IPS-NIHi7 (cell line): Measurements from ENCODE around the gene CELF3.
A peak's percentile ranks its signal among the peaks of the same experiment; 100 is the strongest.
"Not testable (repeated sequence)": the region's sequence is repeated elsewhere in the genome, so short reads cannot be mapped to it uniquely, and the experiment has no call there.

Experiments used
- DNase-seq: peaks from one replicate; pipeline ENCODE4 v3.0.0; 2012; ENCODE audit warnings: mixed read lengths; ENCODE audit errors: extremely low spot score

The CELF3 gene

DNA sequence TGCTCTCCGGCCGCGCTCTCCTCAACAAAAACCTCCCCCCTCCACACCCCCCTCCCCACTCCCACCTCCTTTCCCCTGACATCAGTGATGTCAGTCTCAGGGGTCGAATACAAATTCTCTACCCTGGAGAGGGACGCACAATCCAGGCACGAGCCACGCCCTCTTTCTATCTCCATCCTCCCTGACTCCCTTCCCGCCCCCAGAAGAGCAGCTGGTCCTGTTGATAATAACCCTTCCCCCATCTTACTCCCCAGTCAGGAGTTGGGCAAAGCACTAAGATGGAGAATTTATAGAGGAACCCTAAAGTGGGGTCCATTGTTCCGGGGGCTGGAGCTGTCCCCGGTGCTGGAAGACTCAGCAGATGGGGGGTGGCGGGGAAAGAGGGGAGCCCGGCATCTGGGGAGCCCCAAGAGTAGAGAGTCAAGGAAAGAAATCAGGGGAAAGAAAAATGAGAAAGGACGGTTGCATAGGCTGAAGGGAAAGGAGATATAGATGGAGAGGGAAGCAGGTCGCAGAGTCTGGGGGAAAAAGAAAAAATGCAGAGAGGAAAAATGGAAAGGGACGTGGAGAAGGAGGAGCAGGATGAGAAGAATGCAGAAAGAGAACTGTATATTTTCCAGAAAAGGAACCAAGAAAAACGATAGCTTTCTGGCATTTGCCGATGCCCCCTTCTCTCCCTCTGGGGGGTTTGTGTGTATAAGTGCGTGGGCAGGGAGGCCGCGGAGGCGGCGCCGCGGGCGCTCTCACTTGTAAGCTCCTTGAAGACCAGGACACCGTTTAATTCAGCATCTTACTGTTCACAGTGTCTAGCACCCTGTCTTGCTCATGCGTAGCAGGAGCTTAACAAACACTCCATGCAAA, at the start of gene CELF3:
CELF3 (minus strand) TSS at position 33 of the 861 bp plus-strand sequence. CDS start 783 bp downstream, outside the sequence.
- DNase-seq: peak; percentile 74

GRCh38 chr1:151763990-151764389, 47.4 kb upstream of the CELF3 start:
- no peak for DNase-seq

DNA sequence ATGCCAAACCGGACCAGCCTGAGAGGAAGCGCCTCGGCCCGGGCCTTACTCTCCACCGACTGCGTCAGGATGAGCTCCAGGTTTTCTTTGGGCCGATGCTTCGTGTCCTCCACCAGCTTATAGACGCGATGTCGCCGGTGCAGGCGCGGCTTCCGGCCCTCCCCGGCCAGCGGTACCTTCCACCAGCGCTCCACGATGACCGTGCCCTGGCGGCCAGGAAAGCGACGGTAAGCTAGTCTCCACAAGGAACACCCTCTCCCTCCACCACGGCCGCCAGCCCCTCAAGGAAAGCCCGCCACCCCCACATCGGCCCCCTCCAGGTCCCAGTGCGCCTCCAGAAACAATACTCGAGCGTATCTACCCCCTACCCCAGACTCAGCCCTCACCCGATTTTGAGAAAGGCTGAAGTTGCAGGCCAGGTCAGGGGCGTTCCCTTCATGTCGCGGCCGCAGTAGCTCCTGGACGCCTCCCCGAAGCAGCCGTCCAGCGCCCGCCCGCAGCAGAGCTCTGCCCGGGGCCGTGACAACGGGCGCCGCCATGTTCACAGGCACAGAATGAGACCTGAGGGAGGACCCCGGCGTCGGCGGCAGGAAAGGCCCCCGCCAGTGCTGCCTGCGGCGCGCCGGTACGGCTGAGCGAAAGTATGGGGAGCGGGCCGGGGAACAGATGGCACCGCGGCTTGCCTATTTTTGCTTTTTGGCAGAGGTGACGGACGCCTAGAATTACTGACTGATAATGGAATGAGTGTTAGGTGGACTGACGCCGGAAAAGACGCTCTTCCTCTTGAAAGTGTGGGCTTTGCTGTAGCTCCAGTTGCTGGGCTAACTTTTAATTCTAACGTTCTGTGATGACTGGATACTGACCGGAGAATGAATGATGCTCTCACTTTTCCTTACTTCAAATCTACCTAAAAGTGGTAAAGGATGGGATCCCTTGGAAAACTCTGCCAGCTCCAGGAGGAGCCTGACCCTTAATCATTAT, 46.6 kb upstream of the CELF3 start, which contains the start of gene MRPL9:
MRPL9 (minus strand) TSS at position 556 of the 981 bp plus-strand sequence; CDS start at position 539, 17 bp downstream.
- peak; percentile 97 for DNase-seq

DNA sequence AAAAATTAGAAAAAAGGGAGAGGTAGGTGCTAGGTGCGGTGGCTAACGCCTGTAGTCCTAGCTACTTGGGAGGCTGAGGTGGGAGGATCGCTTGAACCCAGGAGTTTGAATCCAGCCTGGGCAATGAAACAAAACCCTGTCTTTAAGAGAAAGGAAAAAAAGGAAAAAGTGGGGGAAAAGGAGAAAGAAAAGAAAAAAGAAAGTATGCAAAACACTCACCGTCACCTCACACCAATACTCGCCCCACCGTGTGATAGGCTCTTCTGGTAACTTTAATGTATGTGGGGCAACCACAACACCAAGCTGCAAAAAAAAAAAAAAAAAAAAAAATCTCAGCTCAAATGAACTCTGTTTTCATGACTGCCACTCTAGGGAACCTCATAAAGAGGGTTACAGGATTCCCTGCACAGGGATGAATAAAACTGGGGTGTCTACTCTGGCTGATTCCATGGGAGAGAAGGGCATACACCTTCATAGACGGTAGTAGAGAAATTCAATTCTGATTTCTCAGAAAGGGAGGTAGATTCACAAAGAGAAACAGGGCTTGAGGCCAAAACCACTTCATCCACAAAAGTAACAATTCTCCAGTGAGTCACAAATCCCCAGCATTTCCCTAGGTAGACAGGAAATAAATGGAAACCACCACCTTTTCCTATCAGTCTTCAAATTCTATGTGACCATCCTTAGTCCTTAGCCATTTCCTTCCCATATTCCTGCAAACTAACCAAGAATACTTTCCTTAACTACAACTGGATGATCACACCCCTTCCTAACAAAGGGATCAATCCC, 44.2 kb upstream of the CELF3 start:
- DNase-seq: no peak

GRCh38 chr1:151759241-151759640, 42.6 kb upstream of the CELF3 start:
- DNase-seq: no peak

- DNase-seq: no peak
These were observed 39.7 kb upstream of the CELF3 start for GRCh38 chr1:151756291-151756690.

DNA sequence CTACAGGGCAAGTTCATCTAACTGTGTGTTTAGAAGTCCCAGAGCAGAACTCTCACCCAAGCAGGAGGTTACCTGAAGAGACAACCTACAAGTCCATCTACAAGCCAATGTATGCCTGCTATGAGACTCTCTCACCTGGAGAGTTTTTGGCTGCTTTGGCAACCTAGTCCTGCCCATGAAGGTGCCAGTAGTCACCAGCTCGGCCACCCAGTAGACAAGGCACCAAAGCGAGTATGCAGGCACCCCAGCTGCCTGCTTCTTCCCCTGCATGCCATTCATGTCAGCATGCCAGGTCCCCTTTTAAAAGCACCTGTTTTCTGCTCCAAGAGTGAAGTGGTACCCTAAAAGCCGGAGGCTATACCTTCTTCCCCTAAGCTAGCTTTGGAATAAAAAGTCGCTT, 24.9 kb upstream of the CELF3 start:
- DNase-seq: no peak

- DNase-seq: peak; percentile 32
These were observed 23.2 kb upstream of the CELF3 start for GRCh38 chr1:151739590-151740355.

- DNase-seq: no peak
These were observed 20.9 kb upstream of the CELF3 start for GRCh38 chr1:151737479-151737878.

- no peak for DNase-seq
These were observed 20.4 kb upstream of the CELF3 start for GRCh38 chr1:151737026-151737425.

- DNase-seq: not testable (repeated sequence)
These were observed 17.4 kb upstream of the CELF3 start for GRCh38 chr1:151733995-151734394.

DNA sequence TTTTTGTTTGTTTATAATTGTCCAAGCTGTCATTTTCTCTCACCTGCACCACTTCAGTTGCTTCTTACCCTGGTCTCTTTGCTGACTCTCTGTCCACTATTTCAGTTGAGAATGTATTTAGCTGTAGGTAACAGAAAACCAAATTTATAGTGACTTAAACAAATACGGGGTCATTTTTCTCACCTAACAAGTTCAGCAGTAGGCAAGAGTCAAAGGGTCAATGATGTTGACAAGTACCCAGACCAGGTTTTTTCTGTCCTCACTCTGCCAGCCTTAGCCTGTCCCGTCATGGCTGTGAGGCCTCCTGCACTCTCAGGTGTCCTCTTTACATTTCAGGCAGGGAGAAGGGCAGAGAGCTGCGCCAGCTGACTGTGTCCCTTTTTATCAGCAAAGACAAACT, 16.5 kb upstream of the CELF3 start:
- DNase-seq: no peak

GRCh38 chr1:151729966-151730291, 13.3 kb upstream of the CELF3 start:
- no peak for DNase-seq

DNA sequence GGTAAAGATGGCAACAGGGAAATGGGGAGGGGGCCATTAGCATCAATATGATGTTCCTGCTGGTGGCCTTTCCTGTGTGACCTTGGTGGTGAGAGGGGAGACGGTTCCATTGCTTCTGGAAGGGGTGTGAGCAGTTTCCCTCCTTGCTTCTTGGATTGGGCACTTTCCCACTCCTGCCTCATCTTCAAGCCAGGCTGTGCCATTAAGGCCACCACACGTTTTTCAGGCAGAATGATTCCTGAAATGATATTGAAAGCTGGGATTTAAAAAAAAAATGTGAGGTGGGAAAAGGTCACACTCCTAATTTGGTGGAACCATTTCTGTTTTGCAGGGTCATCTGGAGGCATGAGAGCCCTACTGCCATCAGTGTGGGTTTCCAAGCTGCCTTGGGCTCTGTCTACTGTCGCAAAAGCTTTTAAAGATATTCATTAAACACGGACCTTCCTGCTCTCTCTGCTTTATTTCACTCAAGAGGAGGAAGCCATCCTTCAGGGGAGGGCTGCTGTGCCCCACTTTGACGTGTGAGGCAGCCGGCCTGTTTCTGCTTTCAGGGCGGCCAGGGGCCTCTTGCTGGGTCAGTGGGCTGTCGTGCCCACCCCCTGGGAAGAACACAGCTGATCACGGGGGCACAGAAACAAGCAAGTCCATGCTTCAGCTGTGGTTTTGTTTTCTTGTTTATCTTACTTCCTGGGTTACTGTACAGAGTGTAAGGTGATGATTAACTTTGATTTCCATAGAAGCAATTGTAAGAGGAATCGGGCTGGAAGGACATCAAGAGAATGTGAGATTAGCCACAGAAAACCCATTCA, 12.8 kb upstream of the CELF3 start:
- no peak for DNase-seq

DNA sequence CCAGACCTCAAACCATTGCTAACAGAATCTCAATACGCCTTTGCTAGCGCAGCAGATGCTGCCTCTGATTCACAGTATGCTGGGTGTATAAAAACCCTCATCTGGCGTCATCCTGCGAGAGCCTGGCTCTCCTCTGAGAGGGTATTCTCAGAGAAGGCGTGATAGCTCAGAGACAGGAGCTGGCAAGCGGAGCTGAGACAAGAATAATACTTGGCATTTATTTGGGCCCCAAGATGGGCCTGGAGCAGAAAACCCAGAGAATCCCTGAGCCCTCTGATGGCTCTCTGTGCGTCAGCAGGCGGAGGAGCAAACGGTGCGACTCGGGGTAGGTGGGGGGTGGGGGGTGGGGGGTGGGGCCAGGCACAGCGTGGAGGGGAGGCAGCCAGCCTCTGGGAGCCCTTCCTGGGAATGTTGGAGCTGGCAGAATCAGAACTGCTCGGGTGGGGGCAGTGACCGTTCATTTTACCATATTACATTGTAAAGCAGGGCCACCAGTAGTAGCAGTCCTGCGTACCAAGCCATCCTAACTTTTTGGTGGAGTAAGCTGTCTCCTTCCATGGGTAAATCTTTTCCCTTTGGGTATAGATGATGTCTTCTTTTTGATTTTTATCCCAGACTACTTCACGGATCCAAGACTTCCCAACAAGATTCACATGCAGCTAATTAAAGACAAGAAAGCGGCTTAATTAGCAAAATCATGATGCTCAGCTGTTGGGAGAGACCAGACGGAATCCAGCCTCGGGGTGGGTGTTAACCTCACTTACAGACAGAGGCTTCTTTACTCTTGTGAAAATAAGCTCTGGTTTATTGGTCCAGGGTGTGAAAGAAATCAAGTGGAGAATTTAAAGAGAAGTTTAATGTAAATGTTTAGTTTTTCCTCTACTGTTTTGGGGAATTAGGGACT, 11.8 kb upstream of the CELF3 start:
- DNase-seq: peak; percentile 47

DNA sequence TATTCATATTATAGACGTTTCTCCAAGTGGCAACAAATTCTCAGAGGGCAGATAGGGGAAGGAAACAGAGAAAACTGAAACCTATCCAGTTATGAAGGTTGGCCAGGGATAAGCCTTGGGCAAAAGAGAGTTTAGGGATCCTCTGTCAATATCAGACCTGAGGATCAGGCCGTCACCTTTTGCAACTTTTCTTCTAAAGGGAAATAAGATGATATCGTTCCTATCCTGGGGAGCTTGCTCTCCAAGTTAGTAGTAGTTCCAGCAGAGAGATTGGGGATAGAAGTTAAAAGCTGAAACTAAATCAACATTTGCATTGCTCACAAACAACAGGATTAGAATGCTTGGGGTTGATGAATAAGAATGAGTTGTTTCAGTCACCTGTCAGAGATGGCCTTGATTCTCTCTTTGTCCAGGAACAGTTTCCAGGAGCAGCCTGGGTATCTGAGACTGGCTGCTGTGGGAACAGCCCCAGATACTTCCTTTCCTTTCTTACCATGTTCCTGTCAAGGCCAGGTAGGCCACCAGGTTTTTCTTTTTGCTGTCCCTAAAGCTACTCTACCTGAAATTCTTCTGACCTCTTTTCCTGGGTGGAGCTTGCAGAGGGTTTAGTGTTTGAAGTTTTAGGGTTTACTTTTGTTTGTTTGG, 7.2 kb upstream of the CELF3 start:
- DNase-seq: no peak

DNA sequence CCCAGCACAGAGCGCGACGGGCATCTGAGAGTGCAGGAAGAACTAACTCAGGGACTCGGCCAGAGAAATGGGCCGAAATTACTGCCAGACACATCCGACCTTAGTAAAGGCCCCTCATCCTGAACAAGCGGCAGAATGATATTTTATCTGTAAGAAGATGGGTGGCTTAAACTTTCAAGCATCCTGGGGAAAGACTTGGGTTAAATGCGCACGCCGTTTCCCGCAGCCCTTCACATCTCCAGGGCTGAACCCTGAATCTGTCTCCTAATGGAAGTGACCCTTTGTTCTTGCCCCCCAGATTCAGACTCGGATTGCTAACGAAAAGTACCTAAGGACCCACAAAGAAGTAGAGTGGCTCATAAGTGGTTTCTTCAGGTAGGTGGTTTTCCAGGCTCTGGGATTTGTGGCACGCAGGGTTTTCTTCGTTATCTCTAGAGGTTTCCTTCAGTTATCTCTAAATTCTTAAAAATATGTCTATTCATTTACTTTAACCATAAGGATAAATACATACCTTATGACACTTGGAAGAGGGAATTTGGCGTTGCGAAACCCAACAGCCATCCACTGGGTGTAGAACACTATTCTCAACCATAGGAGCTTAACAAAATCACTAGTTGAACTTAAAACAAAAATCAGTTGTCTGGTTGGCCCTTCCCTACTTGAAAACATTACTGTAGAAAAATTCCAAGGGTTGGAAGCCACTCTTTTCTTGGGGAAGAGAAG, 5.3 kb upstream of the CELF3 start:
- no peak for DNase-seq
